Transverse colon (tissue), 4 donors: Measurements from ENCODE around the gene EYA4.
A peak's percentile ranks its signal among the peaks of the same experiment; 100 is the strongest.

Experiments used
- EP300 ChIP-seq: sonication (generic); formaldehyde crosslinking; IDR thresholded peaks from one replicate; pipeline ENCODE4 v1.6.1; 2017; ENCODE audit warnings: antibody characterized with exemption, low read depth
- POLR2AphosphoS5 ChIP-seq, 3 donors: sonication (generic); formaldehyde crosslinking; IDR thresholded peaks; one replicate each; pipeline ENCODE4 v1.6.1; 2016; ENCODE audit warnings: antibody characterized with exemption in 3 of 3
- TF ChIP-seq, protein P1 (sequence below), 5 experiments: fragments of 200-600 bp in 3 of 5; fragments of 450-650 bp in 2 of 5; sonication (generic) in 3 of 5; IDR thresholded peaks; 1 replicate in 2 of 5; 2 replicates in 3 of 5; pipeline ENCODE4 v1.5.1; 2016 to 2017; ENCODE audit warnings: antibody characterized with exemption in 5 of 5, inconsistent platforms in 3 of 5, mild to moderate bottlenecking in 2 of 5, moderate library complexity in 1 of 5

DNA sequence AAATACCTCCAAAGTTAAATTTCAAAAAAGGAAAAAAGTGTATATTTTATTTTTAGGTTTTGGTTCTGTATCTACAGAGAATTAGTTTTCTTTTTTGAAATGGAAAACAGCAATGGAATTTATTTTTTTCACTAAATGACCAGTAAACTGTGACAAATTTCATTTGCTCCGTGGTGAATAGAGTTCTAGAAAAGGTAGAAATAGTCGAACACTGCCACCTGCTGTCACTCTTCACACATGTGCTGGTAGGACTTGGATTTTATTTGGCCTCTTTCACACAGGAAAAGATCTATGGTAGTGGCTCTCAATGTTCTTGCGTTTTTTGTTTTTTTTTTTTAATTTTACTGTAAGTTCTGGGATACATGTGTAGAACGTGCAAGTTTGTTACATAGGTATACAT, 312.5 kb downstream of the EYA4 start:
- TF ChIP-seq, protein P1, sequence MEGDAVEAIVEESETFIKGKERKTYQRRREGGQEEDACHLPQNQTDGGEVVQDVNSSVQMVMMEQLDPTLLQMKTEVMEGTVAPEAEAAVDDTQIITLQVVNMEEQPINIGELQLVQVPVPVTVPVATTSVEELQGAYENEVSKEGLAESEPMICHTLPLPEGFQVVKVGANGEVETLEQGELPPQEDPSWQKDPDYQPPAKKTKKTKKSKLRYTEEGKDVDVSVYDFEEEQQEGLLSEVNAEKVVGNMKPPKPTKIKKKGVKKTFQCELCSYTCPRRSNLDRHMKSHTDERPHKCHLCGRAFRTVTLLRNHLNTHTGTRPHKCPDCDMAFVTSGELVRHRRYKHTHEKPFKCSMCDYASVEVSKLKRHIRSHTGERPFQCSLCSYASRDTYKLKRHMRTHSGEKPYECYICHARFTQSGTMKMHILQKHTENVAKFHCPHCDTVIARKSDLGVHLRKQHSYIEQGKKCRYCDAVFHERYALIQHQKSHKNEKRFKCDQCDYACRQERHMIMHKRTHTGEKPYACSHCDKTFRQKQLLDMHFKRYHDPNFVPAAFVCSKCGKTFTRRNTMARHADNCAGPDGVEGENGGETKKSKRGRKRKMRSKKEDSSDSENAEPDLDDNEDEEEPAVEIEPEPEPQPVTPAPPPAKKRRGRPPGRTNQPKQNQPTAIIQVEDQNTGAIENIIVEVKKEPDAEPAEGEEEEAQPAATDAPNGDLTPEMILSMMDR (IDR thresholded peaks at IDR 0.05): peak; percentile 43 to 49 (median 46)
- TF ChIP-seq POLR2AphosphoS5 (IDR thresholded peaks at IDR 0.05) (no peak), EP300 (no peak)
